ENCODE data around the gene EFTUD2.

- TF ChIP-seq POLR2A (IDR thresholded peaks at IDR 0.05; ENCODE audit: low read depth, low read length) (no peak), POLR2AphosphoS5 (IDR thresholded peaks at IDR 0.05; ENCODE audit: low read depth, low read length) (no peak), TAF1 (IDR thresholded peaks at IDR 0.05; ENCODE audit: borderline replicate concordance, low read depth, low read length) (no peak)
These were observed 67.9 kb downstream of the EFTUD2 start for GRCh38 chr17:44831371-44831770.
